OCI-LY3 (cell line): ENCODE measurements around the gene RARRES2.

Source experiments
- CTCF ChIP-seq: fragments of 200-600, 300-600 bp; sonication (generic); IDR thresholded peaks from 2 replicates; pipeline ENCODE4 v1.5.1; 2014; ENCODE audit warnings: antibody characterized with exemption, low read length, low read depth
- EZH2phosphoT487 ChIP-seq: fragments of 200-600 bp; shearing (Covaris generic); IDR thresholded peaks from 2 replicates; pipeline ENCODE4 v1.6.1; 2018; ENCODE audit warnings: antibody characterized with exemption, mixed run types, low read depth

DNA sequence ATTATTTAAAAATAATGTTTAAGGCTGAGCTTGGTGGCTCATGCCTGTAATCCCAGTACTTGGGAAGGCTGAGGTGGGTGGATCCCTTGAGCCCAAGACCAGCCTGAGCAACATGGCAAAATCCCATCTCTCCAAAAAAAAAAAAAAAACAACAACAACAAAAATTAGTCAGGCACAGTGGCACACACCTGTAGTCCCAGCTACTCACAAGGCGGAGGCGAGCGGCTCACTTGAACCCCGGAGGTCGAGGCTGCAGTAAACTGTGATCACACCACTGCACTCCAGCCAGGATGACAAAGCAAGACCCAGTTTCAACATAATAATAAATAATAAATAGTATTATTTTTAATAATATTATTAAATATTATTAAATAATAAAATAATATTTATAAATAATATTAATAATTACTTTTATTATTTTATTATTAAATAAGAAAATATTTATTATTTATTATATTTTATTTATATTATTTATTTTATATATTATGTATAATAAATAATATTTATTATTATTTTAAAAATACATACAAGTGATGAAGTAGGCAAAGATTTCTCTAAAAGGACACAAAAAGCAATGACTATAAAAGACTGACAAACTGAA lies 26.7 kb downstream of the RARRES2 start:
- no peak for TF ChIP-seq CTCF
- no peak for TF ChIP-seq EZH2phosphoT487
